HG02759 (cell line): ENCODE data around the gene MPC1.
A peak's percentile ranks its signal among the peaks of the same experiment; 100 is the strongest.
"Not testable (repeated sequence)": the region's sequence is repeated elsewhere in the genome, so short reads cannot be mapped to it uniquely, and the experiment has no call there.

Experiments used
- ATAC-seq: cut with Tn5 transposase; IDR thresholded peaks from one replicate; pipeline ENCODE4 v1.9.1; 2021; ENCODE audit warnings: mild to moderate bottlenecking, moderate library complexity; ENCODE audit not compliant: unreplicated experiment

The MPC1 gene

GRCh38 chr6:166348305-166348949 is 34.3 kb downstream of the MPC1 start:
- no peak for ATAC-seq

GRCh38 chr6:166346965-166347364 is 35.8 kb downstream of the MPC1 start:
- ATAC-seq = no peak

- no peak for ATAC-seq
Measured at GRCh38 chr6:166346449-166346848, 36.3 kb downstream of the MPC1 start.

- ATAC-seq = not testable (repeated sequence)
Measured at GRCh38 chr6:166345672-166346071, 37.1 kb downstream of the MPC1 start.

GRCh38 chr6:166344921-166345320 is 37.8 kb downstream of the MPC1 start:
- not testable (repeated sequence) for ATAC-seq

DNA sequence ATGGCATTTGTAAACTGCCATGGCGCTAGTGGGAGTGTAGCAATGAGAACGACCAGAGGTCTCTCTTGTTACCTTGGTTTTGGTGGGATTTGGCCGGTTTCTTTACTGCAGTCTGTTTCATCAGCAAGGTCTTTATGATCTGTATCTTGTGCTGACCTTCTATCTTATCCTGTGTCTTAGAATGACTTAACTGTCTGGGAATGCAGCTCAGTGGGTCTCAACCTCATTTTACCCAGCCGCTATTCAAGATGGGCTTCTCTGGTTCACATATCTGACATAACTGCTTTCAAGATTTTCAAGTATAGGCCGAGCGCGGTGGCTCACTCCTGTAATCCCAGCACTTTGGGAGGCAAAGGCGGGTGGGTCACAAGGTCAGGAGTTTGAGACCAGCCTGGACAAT is 38.5 kb downstream of the MPC1 start:
- no peak for ATAC-seq

DNA sequence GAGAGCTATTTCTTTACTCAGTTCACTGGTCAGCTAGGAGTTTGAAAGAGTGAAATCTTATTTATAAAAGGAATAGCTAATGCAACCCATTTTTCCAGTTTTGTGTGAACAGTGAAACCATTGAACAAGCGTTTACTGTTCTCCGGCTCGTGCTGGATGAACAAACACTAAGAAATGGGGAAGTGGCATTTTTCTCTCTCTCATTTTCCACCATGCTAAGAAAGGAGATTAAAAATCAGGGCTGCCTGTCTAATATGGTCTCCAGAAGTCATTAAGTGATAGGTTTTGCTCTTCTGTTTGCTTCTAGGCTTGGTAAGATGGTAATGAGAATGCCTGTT is 39.6 kb downstream of the MPC1 start:
- peak; percentile 15 for ATAC-seq

GRCh38 chr6:166342349-166343149 is 40.2 kb downstream of the MPC1 start, which contains the start of gene SFT2D1:
TSS of gene SFT2D1 (minus strand) at chr6:166342545. CDS start at chr6:166342481, 64 bp downstream.
- peak; percentile 94 for ATAC-seq

DNA sequence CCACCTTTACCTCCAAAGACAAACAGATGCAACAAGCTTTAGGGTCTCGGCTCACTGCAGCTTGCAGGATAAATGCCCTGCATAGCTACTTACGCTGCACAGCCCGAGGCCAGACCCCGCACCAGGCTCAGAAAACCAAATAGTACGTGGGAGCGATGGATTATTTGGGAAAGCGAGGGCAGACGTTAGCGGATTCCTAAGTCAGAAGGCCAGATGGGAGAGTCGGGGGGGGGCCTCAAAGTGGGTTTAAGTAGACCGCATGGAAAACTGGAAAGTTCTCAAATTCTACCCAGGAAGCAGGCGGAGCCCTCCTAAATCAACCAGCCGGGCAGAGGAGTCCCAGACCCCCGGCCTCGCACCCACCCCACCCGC is 40.8 kb downstream of the MPC1 start:
- no peak for ATAC-seq

- no peak for ATAC-seq
Measured at GRCh38 chr6:166341464-166341863, 41.3 kb downstream of the MPC1 start.

DNA sequence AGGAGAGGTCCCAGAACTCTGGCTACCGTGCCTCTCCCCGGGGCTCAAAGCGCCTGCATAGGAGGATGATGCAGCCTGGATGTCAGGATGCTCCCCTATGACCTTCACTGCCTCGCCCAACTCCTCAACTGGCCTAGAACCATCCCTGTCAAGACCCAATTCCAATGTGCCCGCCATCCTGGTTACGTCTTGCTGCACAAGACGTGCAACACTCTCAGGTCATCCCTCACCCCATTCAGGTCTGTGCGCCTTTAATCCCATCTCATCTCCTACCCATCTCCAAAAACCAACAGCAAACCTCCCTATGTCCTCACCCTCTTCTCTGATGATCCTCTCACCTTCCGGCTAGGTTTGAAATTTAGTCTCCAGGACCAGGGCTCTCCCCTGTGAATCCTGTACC is 43.9 kb downstream of the MPC1 start:
- no peak for ATAC-seq

- no peak for ATAC-seq
Measured at GRCh38 chr6:166336847-166337246, 45.9 kb downstream of the MPC1 start.

DNA sequence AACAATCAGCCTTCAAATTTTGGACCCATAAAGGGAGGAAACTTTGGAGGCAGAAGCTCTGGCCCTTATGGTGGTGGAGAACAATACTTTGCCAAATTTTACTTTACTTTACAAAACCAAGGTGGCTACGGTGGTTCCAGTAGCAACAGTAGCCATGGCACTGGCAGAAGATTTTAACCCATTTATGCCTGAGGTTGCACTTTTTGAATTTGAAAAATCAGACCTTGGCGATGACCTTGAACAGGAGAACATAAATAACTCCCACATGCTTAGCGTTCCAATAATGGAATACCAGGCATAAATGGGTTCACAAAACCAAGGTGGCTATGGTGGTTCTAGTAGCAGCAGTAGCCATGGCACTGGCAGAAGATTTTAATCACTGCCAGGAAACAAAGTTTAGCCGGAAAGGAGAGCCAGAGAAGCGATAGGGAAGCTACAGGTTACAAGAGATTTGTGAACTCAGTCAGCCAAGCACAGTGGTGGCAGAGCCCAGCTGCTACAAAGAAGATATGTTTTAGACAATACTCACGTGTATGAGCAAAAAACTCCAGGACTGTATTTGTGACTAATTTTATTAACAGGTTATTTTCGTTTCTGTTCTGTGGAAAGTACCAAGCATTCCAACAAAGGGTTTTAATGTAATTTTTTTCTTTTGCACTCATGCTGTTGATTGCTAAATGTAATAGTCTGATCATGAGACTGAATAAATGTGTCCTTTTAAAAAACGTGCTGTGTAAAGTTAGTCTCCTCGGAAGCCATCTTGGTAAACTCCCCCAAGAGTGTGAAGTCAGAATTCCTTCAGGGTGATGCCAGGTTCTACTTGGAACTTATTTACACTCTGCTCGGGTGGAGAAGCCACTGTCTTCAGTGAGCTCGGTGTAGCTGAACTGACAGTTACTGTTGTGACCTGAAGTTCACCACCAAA is 47.1 kb downstream of the MPC1 start:
- peak; percentile 65 for ATAC-seq

GRCh38 chr6:166334878-166335277 is 47.9 kb downstream of the MPC1 start:
- ATAC-seq = no peak

- peak; percentile 68 for ATAC-seq
Measured at GRCh38 chr6:166333172-166333995, 49.4 kb downstream of the MPC1 start.

DNA sequence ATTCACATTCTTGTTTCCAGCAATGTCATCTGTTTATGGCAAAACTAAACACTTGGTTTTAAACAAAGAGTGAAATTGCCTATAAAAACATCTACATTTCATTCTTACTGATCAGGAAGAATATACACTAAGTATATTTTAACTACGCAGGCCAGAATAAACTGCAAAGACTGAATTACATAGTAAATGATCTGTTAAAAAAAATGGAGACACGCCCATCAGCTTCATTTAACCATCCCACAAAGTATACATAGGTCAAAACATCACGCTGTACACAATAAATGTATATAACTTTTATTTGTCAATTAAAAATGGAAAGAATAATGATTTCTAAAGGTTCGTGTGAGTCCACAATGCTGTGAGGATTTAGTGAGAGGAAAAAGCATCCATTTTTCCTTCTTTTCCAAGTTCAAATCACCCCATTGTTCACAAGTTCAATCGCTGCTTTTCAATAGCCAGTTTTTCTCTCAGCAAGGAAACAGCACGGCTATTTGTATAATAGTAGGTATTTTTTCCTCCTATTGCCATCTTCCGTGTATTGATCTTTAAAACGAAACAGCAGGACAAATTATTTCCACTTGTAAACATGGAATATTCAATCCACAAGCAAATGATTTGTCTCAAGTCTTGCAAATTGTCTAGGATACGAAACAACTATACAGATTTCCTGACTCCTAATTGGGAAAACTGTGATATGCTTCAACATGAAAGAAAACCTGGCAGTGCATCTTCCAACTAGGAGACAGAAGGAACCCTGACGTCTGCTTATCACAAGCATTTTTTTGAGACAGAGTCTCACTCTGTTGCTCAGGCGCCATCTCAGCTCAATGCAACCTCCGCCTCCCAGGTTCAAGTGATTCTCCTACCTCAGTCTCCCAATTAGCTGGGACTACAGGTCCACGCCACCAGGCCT is 51.0 kb downstream of the MPC1 start:
- ATAC-seq = no peak

GRCh38 chr6:166330612-166331011 is 52.1 kb downstream of the MPC1 start:
- no peak for ATAC-seq

DNA sequence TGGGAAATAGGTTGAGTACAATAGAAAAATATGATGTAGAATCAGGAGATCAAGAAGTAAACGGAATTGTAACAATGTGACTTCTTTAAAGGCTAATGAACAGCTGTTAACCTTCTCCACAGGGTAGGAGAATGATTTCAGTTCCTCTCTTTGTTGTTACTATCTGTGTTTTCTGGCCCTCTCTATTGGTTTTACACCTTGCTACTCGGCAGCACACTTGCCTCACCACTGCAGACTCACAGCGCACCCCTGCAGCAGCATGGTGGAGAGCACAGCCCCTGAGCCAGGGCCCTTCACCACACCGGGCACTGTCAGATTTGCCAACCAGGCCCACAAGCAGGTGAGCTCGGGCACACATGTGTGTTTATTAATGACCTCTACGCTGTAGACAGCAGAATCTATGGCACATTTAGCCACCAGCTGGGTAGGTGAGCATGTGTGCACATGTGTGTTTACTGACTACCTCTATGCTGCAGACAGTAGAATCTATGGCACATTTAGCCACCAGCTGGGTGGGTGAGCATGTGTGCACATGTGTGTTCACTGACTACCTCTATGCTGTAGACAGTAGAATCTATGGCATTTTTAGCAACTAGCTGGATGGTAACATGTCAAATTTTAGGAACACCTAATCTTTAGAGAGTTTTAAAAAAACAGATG is 57.2 kb downstream of the MPC1 start:
- peak; percentile 73 for ATAC-seq

DNA sequence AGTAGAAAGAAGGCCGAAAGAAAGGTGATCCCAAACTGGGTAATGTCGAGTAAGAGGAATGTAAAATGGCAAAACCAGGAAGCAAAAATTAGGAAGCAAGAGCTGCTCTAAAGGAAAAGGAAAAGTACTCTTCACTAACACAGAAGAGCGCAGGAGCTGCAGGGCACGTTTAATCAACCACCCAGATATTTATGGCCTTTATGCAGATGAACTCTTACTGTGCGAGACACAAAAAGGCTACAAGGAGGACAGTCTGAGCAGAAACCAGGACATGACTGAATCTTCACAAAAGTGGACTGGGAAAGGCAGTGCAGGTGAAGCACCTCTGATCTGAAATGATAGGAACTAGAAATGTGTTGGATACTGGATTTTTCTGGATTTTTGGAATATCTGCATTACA is 59.3 kb downstream of the MPC1 start:
- ATAC-seq = no peak
